ENCODE data around the gene RNF13.
"Not testable (repeated sequence)": the region's sequence is repeated elsewhere in the genome, so short reads cannot be mapped to it uniquely, and the experiment has no call there.

Gene RNF13

DNA sequence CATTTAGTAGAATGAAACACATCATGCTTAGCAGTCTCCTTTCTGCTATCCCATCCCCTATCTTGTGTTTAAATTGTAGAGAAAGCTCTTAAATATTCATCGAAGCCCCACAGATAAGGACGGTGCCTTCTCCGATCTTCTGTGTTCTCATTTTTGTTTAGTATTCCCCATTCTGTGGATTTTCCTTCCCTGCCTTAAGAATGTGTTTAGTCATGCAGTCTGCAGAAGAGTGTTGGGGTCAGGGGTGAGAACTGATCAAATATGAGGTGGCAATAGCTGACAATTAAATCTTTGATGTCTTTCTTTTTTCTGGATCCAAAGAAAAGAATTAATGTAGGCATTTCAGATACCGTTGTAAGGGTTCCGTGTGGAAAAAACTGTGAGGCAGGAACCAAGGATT, 11.4 kb upstream of the RNF13 start:
- no peak for DNase-seq (ENCODE audit: low read depth)

GRCh38 chr3:149806171-149806778, 6.7 kb upstream of the RNF13 start:
- DNase-seq (ENCODE audit: low read depth), result no peak

GRCh38 chr3:149808209-149808829, 4.7 kb upstream of the RNF13 start:
- DNase-seq (ENCODE audit: low read depth), result peak; percentile 27

DNA sequence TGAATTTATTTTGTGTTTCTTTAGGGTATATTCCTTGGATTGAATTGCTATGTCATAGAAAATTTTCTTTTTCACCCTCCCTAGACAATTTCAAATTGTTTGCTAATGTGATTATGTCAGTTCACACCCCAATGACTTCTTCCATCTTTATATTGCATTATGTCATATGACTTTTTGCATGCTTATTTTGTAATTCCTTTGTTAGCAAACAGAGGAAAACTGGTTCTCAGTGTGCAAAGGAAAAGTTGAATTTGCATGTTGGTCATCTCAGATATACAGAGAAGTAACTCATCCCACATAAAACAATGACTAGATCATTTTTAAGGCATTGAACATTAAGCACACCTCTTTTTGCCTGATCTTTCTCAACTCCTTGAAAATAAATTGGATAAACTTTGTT, 3.3 kb upstream of the RNF13 start:
- DNase-seq (ENCODE audit: low read depth), result no peak

GRCh38 chr3:149810846-149811245, 2.2 kb upstream of the RNF13 start:
- no peak for DNase-seq (ENCODE audit: low read depth)

GRCh38 chr3:149812165-149812605, 830 bp upstream of the RNF13 start:
- DNase-seq (ENCODE audit: low read depth), result no peak

DNA sequence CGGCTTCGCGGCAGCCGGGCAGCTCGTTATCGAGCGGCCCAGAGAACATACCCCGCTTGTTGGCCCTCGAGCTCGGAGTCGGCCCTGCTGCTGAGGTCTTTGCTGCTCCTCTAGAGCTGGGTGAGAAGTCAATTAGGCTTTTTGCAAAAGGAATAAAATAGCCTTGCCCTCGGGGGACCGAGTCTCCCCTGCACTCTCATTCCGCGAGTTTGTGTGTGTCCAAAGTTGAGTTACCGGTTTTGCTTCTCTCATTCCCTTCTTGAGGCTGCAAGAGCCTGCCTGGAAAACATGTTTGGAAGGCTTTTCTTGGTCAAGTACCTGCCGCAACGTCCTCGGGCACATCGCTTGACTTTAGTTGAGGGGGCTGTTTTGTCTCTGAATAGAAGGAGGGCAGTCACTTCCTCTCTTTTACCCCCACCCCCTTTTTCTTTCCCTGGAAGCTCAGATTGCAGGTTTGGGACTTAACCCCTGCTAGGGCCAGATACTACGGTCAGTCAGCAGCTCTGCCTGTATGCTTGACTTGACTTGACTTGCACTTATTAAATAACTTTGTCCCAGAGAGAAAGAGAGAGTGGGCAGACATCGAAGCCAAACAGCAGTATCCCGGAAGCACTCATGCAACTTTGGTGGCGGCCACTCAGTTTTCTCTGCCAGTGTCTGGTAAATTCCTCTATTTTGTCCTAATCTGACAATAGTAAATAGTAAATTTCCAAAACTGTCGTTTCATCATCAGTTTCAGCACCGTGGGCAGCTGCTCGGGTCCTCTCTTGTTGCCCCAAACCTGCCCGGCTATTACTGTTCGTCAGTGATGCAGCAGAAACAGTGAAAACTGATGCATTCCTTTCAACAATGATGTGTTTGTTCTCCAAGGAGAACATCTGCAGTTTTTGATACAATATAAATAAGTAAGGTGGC, 609 bp downstream of the RNF13 start:
- no peak for DNase-seq (ENCODE audit: low read depth)

GRCh38 chr3:149815321-149815720, 2.3 kb downstream of the RNF13 start:
- no peak for DNase-seq (ENCODE audit: low read depth)

- no peak for DNase-seq (ENCODE audit: low read depth)
Measured at GRCh38 chr3:149815728-149816127, 2.7 kb downstream of the RNF13 start.

DNA sequence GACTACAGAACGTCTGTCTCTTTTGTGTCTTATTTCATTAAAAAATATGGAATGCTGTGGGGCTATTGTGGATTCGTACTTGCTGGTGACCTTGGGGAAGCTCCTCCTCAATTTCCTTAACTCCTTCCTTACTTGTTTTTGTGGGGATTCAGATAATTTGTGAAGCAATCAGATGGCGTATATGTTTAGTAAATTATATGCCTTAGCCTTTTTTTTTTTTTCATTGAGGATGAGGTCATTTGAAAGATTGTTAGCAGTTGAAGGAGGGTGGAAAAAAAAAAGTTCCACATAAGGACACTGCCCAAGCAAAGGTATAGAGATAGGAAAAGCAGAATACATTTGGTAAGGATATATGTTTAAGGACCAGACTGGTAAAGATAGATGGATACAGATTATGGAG, 3.3 kb downstream of the RNF13 start:
- DNase-seq (ENCODE audit: low read depth), result no peak

- DNase-seq (ENCODE audit: low read depth), result no peak
Measured at GRCh38 chr3:149816986-149817385, 4.0 kb downstream of the RNF13 start.

DNA sequence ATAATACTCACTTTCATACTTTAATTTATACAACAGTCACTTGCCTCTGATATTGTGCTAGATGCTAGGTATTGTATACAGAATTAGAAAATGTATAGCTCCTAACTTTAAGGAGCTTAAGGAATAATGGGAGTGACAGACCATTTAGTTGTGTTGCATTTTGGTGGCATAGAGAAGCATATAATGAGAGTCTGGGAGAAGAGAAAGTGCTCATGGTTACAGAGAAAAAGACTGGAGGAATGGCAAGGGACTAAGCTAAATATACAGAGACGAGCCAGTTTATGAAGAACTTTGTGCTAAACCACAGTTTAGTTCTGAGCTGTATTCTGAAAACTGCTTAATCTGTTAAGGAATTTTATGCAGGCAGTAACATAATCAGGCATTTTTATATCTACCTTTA, 6.4 kb downstream of the RNF13 start:
- no peak for DNase-seq (ENCODE audit: low read depth)

- no peak for DNase-seq (ENCODE audit: low read depth)
Measured at GRCh38 chr3:149820183-149820582, 7.2 kb downstream of the RNF13 start.

GRCh38 chr3:149826636-149827035, 13.6 kb downstream of the RNF13 start:
- no peak for DNase-seq (ENCODE audit: low read depth)

DNA sequence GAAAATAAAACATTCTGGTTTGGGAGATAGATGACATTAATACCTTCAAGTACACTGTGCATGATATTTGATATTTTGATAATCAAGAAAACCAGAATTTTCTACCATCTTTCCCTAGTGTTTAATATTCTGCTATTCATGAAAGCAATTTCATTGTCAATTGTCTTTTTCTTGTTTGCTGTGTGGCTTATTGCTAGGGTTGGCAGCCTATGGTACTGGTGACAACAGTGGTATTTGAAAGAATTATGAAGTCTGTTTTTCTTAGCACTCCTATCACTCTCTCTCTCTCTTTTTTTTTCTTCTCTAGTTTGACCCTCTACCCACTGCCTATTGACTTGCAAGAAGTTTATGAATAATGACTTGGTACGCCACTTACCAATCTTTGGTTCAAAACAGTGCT, 15.4 kb downstream of the RNF13 start:
- no peak for DNase-seq (ENCODE audit: low read depth)

GRCh38 chr3:149829631-149830030, 16.6 kb downstream of the RNF13 start:
- not testable (repeated sequence) for DNase-seq (ENCODE audit: low read depth)

DNA sequence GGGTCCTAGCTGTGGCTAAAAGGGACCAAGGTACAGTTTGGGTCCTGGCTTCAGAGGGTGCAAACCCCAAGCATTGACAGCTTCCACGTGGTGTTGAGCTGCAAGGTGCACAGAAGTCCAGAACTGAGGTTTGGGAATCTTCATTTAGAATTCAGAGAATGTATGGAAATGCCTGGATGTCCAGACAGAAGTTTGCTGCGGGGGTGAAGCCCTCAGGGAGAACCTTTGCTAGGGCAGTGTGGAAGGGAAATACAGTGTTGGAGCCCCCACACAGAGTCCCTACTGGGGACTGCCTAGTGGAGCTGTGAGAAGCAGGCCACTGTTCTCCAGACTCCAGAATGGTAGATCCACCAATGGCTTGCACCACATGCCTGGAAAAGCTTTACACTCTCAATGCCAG, 17.9 kb downstream of the RNF13 start:
- no peak for DNase-seq (ENCODE audit: low read depth)

DNA sequence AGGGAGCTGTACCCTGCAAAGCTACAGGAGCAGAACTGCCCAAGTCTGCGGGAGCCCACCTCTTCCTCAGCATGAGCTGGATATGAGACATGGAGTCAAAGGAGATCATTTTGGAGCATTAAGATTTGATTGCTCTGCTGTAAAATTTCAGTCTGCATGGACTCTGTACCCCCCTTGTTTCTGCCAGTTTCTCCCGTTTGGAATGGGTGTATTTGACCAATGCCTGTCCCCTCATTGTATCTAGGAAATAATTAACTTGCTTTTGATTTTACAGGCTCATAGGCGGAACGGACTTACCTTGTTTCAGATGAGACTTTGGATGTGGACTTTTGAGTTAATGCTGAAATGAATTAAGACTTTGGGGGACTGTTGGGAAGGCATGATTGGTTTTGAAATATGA, 18.3 kb downstream of the RNF13 start:
- DNase-seq (ENCODE audit: low read depth), result no peak

GRCh38 chr3:149832086-149832485, 19.1 kb downstream of the RNF13 start:
- DNase-seq (ENCODE audit: low read depth), result no peak

DNA sequence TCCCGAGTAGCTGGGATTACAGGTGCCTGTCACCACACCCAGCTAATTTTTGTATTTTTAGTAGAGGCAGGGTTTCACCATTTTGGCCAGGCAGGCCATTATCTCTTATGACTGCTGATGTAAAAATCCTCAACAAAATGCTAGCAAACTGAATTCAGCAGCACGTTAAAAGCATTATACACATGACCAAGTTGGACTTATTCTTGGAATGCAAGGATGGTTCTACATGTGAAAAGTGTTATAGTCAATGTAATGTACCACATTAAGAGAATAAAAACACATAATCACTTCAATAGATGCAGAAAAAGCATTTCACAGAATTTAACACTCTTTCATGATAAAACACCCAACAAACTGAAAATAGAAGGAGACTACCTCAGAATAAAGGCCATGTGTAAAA, 20.2 kb downstream of the RNF13 start:
- DNase-seq (ENCODE audit: low read depth), result no peak

DNA sequence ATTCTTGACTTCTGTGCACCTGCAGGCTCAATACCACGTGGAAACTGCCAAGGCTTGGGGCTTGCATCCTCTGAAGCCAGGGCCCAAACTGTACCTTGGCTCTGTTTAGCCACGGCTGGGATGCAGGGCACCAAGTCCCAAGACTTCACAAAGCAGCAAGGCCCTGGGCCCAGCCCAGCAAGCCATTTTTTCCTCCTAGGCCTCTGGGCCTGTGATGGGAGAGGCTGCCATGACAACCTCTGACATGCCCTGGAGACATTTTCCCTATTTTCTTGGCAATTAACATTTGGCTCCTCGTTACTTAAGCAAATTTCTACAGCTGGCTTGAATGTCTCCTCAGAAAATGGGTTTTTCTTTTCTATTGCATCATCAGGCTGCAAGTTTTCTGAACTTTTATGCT, 25.5 kb downstream of the RNF13 start:
- DNase-seq (ENCODE audit: low read depth), result not testable (repeated sequence)

- not testable (repeated sequence) for DNase-seq (ENCODE audit: low read depth)
Measured at GRCh38 chr3:149839469-149839868, 26.5 kb downstream of the RNF13 start.

DNA sequence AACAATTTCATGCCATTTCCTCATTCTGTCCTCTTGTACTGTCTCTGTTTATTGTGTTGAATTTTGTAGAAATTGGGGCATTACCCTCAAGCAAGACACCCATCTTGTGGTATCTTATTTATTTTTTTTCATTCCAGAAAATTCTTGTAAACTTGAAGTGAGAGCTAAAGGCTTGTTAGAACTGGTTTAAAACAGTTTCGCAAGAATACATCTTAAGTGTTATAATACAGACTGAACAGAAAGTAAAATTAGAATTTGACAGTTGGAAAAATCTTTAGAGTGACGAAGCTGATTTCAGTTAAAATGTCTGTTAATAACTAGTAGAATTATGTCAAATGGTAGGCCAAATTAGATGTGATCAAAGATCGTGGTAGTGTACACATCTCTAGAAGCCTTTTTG, 26.9 kb downstream of the RNF13 start:
- no peak for DNase-seq (ENCODE audit: low read depth)

Data from activated T-helper 1 cell treated with Interleukin-2 at 50 U/mL for 16 hours (primary cell).